AG04449 (cell line): ENCODE measurements around the gene IFI27.

Experiments
- CTCF ChIA-PET: fragments of 350-600 bp; formaldehyde crosslinking; extraction: SDS; loops from one replicate; lab custom pipeline; 2021; ENCODE audit warnings: antibody characterized with exemption; lab: Yijun Ruan, JAX
- POLR2A ChIA-PET: fragments of 400-600, 350-600 bp; formaldehyde crosslinking; extraction: SDS; loops from one replicate; lab custom pipeline; 2020; ENCODE audit warnings: antibody characterized with exemption, inconsistent platforms; lab: Yijun Ruan, JAX
- DNase-seq: peaks from one replicate; pipeline ENCODE4 v3.0.0-alpha.2; 2010; ENCODE audit warnings: low read depth, low spot score
- H3K4me3 ChIP-seq: 2 replicates; pipeline ENCODE4 v1.5.1; 2011; ENCODE audit warnings: low read depth, mild to moderate bottlenecking, control low read depth, low read length
- TF ChIP-seq, protein P1 (sequence below): IDR thresholded peaks from one replicate; pipeline ENCODE4 v1.5.1; 2011; ENCODE audit warnings: mild to moderate bottlenecking, moderate library complexity, low read length, control low read depth, inconsistent platforms; ENCODE audit not compliant: insufficient read depth; ENCODE audit errors: missing control alignments

The IFI27 gene

DNA sequence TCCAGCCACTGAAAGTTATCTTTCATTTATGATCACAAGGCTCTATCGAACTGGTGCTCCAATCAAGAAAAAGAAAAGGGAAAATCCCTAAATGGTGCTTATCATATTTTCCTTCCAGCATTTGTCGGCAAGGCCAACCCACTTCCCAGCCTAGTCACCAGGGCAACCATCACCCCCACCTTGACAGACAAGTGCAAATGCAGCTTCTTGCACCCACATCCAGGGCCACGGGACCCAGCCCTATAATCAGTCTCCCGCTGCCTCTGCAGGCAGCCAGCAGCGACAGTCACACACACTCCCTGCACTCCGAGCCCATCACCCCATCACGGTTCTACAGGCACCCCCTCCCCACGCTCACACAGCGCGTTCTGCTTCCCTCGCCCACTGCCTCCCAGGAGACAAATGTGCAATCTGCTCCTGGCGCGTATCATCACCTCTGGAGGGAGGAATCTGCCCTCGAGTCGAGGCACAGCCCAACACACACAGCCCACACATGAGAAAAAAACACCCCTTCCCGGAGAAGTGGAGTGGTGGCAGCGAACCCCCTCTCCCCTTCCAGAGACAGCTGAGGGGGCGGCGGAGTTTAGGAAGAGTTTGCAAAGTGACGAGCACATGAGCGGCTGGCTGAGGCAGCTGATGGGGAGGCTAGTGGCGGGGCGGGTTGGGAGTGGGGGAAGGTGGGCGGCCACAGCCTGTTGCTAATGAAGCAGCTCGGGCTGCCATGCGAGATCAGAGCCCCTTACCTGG is 54.3 kb downstream of the IFI27 start:
- ChIA-PET POLR2A (no interaction called here), CTCF (interaction anchor here (1.1 to 1.4 kb wide), 4 partner anchors 26 to 225 kb away, joined by 3 to 4 read pairs (median 4); no protein-coding TSS in a partner anchor)
- TF ChIP-seq, protein P1, sequence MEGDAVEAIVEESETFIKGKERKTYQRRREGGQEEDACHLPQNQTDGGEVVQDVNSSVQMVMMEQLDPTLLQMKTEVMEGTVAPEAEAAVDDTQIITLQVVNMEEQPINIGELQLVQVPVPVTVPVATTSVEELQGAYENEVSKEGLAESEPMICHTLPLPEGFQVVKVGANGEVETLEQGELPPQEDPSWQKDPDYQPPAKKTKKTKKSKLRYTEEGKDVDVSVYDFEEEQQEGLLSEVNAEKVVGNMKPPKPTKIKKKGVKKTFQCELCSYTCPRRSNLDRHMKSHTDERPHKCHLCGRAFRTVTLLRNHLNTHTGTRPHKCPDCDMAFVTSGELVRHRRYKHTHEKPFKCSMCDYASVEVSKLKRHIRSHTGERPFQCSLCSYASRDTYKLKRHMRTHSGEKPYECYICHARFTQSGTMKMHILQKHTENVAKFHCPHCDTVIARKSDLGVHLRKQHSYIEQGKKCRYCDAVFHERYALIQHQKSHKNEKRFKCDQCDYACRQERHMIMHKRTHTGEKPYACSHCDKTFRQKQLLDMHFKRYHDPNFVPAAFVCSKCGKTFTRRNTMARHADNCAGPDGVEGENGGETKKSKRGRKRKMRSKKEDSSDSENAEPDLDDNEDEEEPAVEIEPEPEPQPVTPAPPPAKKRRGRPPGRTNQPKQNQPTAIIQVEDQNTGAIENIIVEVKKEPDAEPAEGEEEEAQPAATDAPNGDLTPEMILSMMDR, result no peak
- no peak overlapping the region; the same call in 1 of the 2 replicates for H3K4me3 ChIP-seq
- no peak for DNase-seq

DNA sequence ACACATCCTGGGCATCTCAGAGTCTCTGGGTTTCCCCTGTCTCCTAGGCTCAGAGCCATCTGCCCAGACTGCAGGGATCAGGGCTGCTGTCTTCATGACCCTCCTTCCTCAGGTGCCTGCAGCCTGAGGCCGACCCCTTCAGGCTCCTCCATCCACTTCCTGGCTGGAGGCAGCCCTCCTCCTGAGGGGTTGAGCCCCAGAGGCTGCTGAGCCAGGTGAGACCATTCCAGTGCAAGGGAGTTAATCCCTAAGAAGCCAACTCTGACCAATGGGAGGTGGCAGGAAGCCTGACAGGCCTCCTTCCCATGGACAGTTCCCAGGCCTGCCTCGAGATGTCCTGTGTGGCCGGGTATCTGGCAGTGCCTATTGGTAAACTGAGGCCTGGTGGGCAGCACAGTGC is 55.2 kb downstream of the IFI27 start:
- DNase-seq, result no peak
- TF ChIP-seq, protein P1, result no peak
- ChIA-PET CTCF (interaction anchor here (1.1 to 1.4 kb wide), 2 partner anchors 27 to 226 kb away, joined by 3 to 4 read pairs; no protein-coding TSS in a partner anchor), POLR2A (no interaction called here)
- no peak overlapping the region for H3K4me3 ChIP-seq
